DND-41 (cell line): ENCODE results near the gene ARHGAP25.

ENCODE experiments used
- EZH2 ChIP-seq: IDR thresholded peaks from 3 replicates; pipeline ENCODE4 v1.6.1; 2012; ENCODE audit warnings: borderline replicate concordance, low read depth, mild to moderate bottlenecking, moderate library complexity, low read length, inconsistent platforms; ENCODE audit not compliant: severe bottlenecking
- TF ChIP-seq, protein P1 (sequence below): IDR thresholded peaks from 2 replicates; pipeline ENCODE4 v1.5.1; 2012; ENCODE audit warnings: borderline replicate concordance, low read length, moderate library complexity, mild to moderate bottlenecking; ENCODE audit not compliant: poor library complexity, severe bottlenecking; ENCODE audit errors: extremely low read depth

DNA sequence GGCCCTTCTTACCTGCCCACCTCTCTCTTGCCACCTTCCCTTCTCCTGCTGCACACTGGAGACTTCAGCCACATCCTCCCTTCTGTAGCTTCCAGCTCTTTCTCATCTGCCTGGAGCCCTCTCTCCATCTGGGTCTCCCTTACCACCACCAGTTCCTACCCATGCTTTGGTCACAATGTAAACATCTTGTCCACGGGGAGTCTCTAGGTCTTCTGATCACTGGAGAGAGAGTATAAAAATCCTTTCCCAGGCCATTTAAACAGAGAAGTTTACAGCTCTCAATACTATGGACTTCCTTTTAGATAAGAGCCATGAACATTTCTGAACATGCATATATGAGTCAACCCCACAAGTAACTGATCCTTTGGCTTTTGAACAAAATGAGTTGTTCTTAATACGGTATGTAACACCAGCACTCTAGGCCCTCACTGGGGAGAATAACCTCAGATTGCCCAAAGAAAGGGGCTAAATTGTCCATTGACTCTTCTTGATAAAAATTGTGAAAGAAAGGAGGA lies 5.8 kb downstream of the ARHGAP25 start:
- TF ChIP-seq, protein P1, sequence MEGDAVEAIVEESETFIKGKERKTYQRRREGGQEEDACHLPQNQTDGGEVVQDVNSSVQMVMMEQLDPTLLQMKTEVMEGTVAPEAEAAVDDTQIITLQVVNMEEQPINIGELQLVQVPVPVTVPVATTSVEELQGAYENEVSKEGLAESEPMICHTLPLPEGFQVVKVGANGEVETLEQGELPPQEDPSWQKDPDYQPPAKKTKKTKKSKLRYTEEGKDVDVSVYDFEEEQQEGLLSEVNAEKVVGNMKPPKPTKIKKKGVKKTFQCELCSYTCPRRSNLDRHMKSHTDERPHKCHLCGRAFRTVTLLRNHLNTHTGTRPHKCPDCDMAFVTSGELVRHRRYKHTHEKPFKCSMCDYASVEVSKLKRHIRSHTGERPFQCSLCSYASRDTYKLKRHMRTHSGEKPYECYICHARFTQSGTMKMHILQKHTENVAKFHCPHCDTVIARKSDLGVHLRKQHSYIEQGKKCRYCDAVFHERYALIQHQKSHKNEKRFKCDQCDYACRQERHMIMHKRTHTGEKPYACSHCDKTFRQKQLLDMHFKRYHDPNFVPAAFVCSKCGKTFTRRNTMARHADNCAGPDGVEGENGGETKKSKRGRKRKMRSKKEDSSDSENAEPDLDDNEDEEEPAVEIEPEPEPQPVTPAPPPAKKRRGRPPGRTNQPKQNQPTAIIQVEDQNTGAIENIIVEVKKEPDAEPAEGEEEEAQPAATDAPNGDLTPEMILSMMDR, result no peak
- no peak for TF ChIP-seq EZH2
